MG63 (cell line): ENCODE results near the gene BTLA. TPM values are rescaled to one million over a fixed set of nuclear protein-coding genes. Genes with fewer than 3 reads are reported as not detected.
"Not testable (repeated sequence)": the region's sequence is repeated elsewhere in the genome, so short reads cannot be mapped to it uniquely, and the experiment has no call there.

Source experiments
- DNase-seq: peaks from one replicate; pipeline ENCODE4 v3.0.0-alpha.2; 2020
- H3K27me3 ChIP-seq: fragments of 250-450 bp; sonication (Bioruptor Pico); 2 replicates; pipeline ENCODE4 v1.5.1; 2020; ENCODE audit warnings: mild to moderate bottlenecking, moderate library complexity
- H3K36me3 ChIP-seq: fragments of 250-450 bp; sonication (Bioruptor Pico); 2 replicates; pipeline ENCODE4 v1.5.1; 2020; ENCODE audit warnings: mild to moderate bottlenecking, moderate library complexity
- H3K4me3 ChIP-seq: fragments of 250-450 bp; sonication (Bioruptor Pico); 2 replicates; pipeline ENCODE4 v1.5.1; 2020; ENCODE audit warnings: mild to moderate bottlenecking, moderate library complexity
- H3K9me3 ChIP-seq: fragments of 250-450 bp; sonication (Bioruptor Pico); 2 replicates; pipeline ENCODE4 v1.5.1; 2020; ENCODE audit warnings: mild to moderate bottlenecking, moderate library complexity
- total RNA-seq: library from RNA; depleted of rRNA; stranded (reverse); fragments of >200 nt; shearing (Covaris generic); gene quantifications from 2 replicates; pipeline ENCODE4 v1.2.3, GENCODE V29; 2014; ENCODE audit warnings: low replicate concordance

The BTLA gene
- total RNA-seq, 1 experiment from 2014 or later, result not detected

DNA sequence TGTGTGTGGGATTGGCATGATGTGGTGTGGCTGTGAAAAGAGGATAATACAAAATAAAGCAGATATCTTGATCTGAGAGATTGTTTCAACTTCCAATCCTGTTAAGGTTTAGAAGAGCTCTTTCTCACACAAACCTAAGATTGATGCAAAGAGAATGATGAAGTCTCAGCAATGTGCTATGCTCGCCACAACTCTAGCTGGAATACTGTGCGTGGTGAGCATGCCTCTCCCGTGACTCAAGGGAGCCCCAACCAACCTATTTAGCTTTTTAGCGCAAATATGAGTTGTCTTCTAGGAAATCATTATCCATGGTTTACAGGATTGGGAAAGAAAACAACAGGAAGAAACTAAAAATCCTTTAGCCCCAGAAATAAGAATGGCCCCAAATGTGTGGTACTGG, 28.5 kb downstream of the BTLA start:
- peak; percentile 17 for DNase-seq
- Histone ChIP-seq H3K36me3 (no peaks in the 10 kb centered on the region), H3K27me3 (peaks cover 22% of the 10 kb centered on the region), H3K4me3 (no peak overlapping the region), H3K9me3 (no peaks in the 10 kb centered on the region)

DNA sequence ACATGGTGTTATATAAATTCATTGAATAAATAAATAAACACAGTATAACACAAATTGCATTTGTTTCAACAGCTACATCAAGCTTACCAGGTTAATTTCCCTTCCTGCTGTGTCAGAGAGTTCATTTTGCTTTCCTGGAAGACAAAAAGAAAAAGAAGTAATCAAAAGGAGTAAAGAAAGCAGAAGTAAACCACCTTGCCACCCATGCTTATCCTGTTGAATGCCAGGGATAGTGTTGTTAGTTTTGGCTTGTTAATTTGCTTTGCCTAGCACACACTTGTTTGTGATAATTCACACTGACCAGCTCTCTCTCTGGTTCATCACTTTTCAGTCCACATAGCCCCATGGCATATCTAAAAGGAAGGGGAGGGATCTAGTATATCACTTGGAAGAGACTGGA, 29.6 kb downstream of the BTLA start:
- Histone ChIP-seq H3K27me3 (peaks cover 31% of the 10 kb centered on the region), H3K4me3 (no peak overlapping the region), H3K9me3 (no peaks in the 10 kb centered on the region), H3K36me3 (no peaks in the 10 kb centered on the region)
- no peak for DNase-seq

DNA sequence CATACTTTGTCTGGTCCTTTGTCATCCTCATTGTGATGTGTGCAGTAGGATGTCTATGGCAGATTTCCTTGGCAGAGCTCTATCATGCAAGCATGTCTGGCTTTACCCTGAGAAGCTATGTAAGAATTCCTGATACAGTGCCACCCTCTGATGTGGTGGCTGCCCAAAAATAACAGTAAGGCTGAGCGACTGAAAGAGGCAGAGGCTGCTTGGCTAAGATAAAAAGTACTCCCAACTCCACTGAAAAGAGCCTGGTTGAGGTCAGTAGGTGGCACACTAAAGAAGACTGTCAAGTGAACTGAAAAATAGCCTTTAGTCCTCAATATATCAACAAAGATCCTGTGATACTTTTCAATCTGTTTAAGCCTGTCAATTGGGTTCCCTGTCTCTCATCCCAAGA, 31.7 kb downstream of the BTLA start:
- no peak for DNase-seq
- H3K36me3 ChIP-seq, result no peaks in the 10 kb centered on the region
- H3K27me3 ChIP-seq, result peaks cover 27% of the 10 kb centered on the region
- H3K4me3 ChIP-seq, result no peak overlapping the region
- H3K9me3 ChIP-seq, result no peaks in the 10 kb centered on the region

DNA sequence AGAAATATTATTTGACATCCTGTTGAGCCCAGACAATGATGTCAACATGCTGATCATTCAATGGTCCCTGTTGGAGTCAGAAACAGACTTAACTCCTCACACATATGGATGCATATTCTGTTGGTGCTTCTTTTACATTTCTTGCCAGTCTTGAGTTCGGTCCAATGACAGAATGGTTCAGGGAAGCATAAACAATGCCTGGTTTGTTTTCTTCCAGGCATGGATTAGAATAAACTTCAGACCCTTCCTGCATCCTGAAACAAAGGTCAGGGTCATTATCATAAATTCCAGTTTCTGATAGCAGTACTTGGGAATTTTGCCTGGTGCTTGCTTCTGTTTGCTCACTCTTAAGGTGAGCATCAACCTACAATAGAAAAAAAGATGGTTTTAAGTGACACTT, 33.3 kb downstream of the BTLA start:
- H3K9me3 ChIP-seq, result no peaks in the 10 kb centered on the region

DNA sequence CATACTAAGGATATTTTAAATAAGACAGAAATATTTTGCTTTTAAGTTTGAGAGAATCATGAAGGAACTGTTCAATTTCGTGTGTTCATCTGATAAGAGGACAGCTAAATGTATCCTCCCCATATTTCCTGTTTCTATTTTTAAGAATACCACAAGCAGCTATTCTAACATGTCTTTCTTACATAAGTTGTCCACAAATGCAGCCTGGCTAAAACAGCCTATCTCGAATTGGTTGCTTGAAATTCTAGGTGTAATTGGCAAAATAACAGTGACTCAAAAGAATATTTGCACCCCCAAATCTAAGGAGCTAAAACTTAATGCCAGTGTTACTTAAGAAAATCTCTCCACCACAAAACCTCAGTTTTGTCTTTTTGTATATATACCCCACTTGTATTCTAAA, 35.0 kb downstream of the BTLA start:
- DNase-seq, result no peak
- Histone ChIP-seq H3K4me3 (no peak overlapping the region), H3K27me3 (peaks cover 16% of the 10 kb centered on the region), H3K9me3 (no peaks in the 10 kb centered on the region), H3K36me3 (no peaks in the 10 kb centered on the region)

More for the DNA sequence above, 33.3 kb downstream of the BTLA start:
- H3K27me3 ChIP-seq, result peaks cover 26% of the 10 kb centered on the region
- H3K4me3 ChIP-seq, result no peak overlapping the region
- DNase-seq, result no peak
- no peaks in the 10 kb centered on the region for H3K36me3 ChIP-seq

DNA sequence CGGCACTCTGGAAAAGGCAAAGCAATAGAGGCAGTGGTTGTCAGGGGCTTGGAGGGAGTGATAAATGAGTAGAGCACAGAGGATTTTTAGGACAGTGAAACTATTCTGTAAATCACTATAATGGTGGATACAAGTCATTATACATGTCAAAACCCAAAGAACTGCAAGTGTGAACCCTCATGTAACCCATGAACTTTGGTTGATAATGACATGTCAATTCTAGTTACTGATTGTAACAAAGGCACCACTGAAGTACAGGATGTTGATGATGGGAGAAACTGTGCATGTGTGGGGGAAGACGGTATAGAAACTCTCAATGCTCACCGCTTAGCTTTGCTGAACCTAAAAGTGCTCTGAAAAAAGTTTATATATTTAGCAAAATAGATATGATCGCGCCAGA, 36.0 kb downstream of the BTLA start:
- Histone ChIP-seq H3K27me3 (peaks cover 16% of the 10 kb centered on the region), H3K36me3 (no peaks in the 10 kb centered on the region), H3K4me3 (no peak overlapping the region), H3K9me3 (no peaks in the 10 kb centered on the region)
- DNase-seq, result no peak

DNA sequence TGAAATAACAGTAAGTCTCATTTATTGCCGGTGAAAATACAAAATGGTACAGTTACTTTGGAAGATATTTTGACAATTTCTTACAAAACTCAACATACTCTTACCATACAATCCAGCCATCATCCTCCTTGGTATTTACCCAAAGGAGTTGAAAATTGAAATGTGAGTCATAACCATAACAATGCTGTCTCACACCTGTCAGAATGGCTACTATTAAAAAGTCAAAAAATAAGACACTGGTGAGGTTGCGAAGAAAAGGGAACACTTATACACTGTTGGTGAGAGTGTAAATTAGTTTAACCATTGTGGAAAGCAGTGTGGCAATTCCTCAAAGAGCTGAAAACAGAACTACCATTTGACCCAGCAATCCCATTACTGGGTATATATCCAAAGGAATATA, 37.5 kb downstream of the BTLA start:
- not testable (repeated sequence) for DNase-seq, H3K4me3 ChIP-seq, H3K36me3 ChIP-seq, H3K9me3 ChIP-seq
- H3K27me3 ChIP-seq, result peaks cover 15% of the 10 kb centered on the region

DNA sequence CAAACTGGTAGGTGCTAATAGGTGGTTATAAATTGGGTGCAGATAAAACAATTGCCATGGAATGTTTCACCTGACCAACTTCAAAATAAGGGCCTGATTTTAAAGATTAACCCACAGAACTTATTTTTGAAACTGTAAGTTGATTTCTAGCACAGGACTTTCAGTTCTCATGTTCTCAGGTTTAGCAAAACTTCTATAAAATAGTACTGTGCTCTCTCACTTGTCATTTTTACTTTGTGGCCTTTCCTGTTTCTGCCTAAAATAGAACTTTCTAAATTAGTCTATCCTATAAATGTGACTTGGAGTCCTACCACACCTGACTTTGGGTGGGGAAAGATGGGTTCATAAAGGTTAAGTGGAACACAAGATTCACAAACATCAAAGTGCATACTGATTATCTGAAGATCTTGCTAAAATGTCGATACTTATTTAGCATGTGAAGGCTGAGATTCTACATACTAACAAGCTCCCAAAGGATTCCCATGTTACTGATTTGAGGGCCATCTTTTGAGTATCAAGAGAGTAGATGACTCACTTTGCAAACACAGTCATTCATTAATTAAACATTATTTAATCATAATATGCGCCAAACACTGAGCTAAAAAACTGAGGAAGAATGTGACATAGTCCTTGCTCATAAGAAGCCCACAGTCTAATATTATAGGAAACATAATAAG, 38.6 kb downstream of the BTLA start:
- H3K36me3 ChIP-seq, result no peaks in the 10 kb centered on the region
- H3K9me3 ChIP-seq, result no peaks in the 10 kb centered on the region
- no peak overlapping the region for H3K4me3 ChIP-seq
- DNase-seq, result no peak
- H3K27me3 ChIP-seq, result peaks cover 11% of the 10 kb centered on the region

DNA sequence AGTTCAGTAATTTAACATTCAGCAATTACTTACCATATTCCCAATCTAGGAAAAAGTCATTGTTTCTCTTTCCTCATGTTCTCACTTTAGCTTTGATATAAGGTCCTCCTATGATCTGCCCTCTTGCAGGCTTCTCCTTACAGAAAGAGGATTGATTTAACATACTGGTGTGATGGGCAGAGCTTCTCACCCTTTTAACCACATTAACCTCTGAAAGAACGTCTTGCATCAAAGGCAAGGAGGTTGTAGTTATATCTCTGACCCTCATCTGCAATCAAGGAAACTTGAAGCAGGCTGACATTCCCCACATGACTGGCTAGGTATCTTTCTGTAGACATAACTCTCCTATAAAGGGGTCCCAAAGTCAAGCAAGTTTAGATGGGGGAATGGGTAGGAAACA, 39.5 kb downstream of the BTLA start:
- DNase-seq, result no peak
- no peak overlapping the region for H3K4me3 ChIP-seq
- H3K9me3 ChIP-seq, result no peaks in the 10 kb centered on the region
- no peaks in the 10 kb centered on the region for H3K36me3 ChIP-seq
- H3K27me3 ChIP-seq, result peaks cover 3% of the 10 kb centered on the region

DNA sequence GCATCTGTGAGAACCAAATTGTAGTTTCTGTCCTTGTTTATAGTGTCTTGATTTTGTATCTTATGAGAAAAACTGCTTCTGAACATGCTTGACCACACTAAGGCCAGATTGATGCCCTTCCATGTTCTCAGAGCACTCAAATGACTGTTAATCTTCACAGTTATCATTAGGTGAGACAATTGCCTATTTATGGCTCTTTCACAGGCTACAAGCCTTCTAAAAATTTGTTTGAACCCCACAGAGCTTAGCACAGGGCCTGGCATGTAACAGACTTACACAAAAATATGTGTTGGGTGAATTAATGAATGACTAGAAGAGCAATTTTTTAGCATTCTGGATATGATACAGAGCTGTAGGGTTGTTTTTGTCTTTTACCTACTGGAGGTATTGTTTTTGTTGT, 43.1 kb downstream of the BTLA start:
- H3K36me3 ChIP-seq, result no peaks in the 10 kb centered on the region
- H3K4me3 ChIP-seq, result no peak overlapping the region
- no peak for DNase-seq
- H3K27me3 ChIP-seq, result peaks cover 9% of the 10 kb centered on the region; the same call in 1 of the 2 replicates
- H3K9me3 ChIP-seq, result no peaks in the 10 kb centered on the region

DNA sequence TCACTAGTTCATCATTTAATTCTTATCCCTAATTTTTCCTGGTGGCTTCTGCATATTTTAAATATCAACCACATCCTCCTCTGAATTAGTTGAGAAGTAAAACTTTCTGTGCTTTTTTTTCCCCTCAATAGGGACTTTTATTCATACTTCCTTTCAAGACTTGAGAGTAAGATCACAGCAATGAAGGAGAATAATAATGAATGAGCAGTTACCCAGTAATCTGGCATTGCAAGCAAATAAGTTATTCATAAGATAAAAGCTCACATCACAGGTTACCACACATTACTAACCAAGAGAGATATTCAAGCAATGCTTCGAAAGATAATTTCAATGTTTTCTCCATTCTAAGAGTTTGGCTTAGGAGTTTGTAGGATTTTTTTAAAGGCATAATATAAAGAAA, 50.3 kb downstream of the BTLA start:
- Histone ChIP-seq H3K9me3 (no peaks in the 10 kb centered on the region), H3K27me3 (peaks cover 7% of the 10 kb centered on the region; the same call in 1 of the 2 replicates), H3K36me3 (no peaks in the 10 kb centered on the region), H3K4me3 (no peak overlapping the region)
- no peak for DNase-seq

DNA sequence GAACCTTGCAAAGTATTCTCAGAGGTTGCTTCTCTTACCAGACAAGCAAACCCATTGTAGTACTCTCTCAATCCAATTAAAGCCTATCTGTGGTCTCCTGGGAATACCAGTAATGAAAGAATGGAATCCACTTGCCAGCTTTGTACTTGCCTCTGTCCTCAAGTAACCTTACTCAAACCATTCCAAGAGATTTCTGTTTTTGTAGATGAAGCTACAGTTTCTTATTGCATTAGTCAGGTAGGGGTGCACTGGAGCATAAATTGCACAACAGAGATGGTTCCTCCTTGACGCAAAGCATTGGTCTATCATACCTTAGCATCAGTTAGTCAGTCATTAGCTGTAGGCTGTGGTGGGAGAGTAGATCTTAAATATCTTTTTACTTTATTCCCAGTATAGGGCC, 52.9 kb downstream of the BTLA start:
- Histone ChIP-seq H3K36me3 (no peaks in the 10 kb centered on the region), H3K4me3 (no peak overlapping the region), H3K9me3 (no peaks in the 10 kb centered on the region), H3K27me3 (peaks cover 10% of the 10 kb centered on the region; the same call in 1 of the 2 replicates)
- no peak for DNase-seq

DNA sequence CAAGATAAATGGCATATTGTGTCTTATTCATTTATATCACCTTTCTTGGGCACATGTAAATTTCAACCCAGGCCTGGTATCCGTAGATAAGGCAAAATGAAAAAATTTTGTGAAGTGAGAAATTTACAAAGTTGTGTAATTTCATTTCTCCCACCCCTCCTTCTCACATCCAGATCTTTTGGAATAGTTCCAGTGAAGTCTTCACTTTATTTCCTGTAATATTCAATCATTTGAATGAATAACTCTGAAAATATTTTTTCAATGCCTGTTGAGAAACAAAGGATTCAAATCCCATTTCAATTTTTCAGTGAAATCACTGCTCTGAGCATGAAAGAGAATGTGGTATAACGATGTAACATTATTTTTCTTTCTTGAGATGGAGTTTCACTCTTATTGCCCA, 53.4 kb downstream of the BTLA start:
- H3K4me3 ChIP-seq, result no peak overlapping the region
- H3K36me3 ChIP-seq, result no peaks in the 10 kb centered on the region
- no peaks in the 10 kb centered on the region for H3K9me3 ChIP-seq
- H3K27me3 ChIP-seq, result 0 out of 2 replicates have a peak, but pooled peaks cover 8% of the 10 kb centered on the region
- DNase-seq, result no peak

DNA sequence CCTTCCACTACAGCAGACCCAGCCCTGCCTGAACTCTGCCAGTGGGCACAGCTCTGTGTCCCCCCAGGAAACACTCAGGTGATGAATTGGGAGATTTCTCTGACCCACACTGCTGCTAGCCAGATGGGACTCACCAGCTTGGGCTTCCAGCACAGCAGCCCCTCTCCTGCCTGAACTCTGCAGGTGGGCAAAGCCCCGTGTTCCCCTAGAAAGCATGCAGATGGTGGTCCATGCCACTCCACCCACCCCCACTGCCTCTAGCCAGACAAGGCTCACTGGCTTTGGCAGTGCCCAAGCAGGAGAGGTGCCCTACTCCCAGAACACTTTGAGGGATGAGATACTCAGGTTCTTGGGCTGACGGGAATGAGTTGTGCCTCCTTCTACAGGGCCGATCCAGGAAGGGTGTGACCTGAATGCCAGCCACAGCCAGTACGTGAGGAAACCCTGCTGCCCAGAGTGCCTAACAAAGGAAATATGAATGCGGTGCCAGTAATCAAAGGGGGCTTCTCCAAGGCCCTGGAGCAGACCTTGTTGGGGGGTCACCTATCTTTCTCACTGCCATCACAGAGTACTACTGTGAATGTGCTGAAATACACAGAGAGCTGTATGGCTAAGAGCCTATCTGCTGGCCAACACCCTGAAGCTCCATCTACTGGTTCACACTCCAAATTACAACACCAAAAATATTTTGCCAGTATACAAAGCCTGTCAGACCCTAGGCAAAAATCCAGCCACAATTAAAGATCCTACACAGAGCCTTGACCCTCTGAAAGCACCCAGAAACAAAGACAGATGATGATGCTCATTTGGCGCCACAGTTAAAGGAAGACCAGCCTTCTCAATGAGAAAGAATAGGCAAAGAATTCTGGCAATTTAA, 61.9 kb downstream of the BTLA start:
- 0 out of 2 replicates have a peak, but pooled peaks cover 2% of the 10 kb centered on the region for H3K9me3 ChIP-seq
- H3K36me3 ChIP-seq, result no peaks in the 10 kb centered on the region
- no peaks in the 10 kb centered on the region for H3K27me3 ChIP-seq
- DNase-seq, result no peak
- H3K4me3 ChIP-seq, result no peak overlapping the region

DNA sequence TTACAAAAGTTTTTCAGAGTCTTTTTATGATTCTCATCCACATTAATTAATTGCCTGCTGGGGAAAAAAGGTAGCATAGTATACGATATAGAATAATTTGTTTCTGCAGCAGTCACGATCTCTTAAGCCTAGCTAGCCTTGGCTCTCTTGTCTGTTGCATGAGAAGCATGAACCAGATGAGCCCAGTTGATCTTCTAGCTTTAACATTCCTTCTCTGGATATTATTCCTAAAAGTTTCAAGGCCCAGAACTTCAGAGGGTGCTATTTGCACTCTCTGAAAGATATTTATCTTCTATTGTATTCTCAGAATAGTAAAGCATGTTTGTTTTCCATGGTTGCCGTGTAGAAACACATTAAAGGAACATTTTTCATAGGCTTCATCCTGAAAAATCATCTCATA, 69.3 kb downstream of the BTLA start:
- Histone ChIP-seq H3K4me3 (no peak overlapping the region), H3K27me3 (no peaks in the 10 kb centered on the region), H3K36me3 (no peaks in the 10 kb centered on the region), H3K9me3 (0 out of 2 replicates have a peak, but pooled peaks cover 3% of the 10 kb centered on the region)
- no peak for DNase-seq

DNA sequence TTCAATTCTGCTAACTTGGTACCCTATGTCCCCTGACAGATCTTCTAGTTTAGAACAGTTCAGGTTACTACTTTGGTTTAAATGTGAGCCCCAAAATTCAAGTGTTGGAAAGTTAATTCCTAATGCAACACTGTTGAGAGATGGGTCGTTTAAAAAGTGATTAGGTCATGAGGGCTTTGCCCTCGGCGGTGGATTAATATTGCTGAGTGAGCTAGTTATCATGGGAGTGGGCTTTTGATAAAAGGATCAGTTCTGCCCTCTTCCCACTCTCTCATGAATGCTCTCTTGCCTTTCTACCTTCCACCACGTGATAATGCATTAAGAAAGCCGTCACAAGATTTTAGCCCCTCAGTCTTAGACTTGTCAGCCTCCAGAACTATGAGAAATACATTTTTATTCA, 72.1 kb downstream of the BTLA start:
- H3K9me3 ChIP-seq, result no peaks in the 10 kb centered on the region
- no peak for DNase-seq
- H3K27me3 ChIP-seq, result no peaks in the 10 kb centered on the region
- H3K4me3 ChIP-seq, result no peak overlapping the region
- no peaks in the 10 kb centered on the region for H3K36me3 ChIP-seq

DNA sequence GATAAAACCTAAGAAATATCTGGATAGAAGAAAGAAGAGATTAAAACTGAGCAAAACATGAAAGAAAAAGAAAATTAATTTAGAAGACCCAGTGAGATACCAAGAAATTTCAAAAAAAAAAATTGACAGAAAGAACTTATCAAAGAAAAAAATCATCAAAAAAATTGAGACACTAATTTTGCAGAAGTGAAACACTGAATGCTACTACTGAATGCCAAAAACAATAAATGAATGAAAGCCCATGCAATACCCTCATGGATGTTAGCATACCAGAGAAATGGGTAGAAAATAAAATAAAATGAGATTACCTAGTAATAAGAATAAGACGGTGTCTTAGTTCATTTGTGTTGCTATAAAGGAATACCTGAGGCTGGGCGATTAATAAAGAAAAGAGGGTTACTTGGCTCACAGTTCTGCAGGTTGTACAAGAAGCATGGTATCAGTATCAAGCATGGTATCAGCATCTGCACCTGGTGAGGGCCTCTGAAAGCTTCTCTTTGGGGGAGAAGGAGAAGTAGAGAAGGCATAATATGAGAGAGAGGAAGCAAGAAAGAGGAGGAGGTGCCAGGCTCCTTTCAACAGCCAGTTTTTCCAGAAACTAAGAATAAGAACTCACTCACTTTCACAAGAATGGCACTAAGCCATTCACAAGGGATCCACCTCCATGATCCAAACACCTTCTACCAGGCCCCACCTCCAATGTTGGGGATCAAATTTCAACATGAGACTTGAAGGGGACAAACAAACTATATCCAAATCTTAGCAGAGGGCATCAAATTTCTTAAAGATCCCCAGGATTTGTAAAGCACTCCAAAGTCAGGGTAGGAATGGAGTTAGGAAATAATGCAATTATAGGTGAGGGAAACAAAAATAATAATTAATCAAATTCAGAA, 73.2 kb downstream of the BTLA start:
- Histone ChIP-seq H3K9me3 (no peaks in the 10 kb centered on the region), H3K27me3 (no peaks in the 10 kb centered on the region), H3K36me3 (no peaks in the 10 kb centered on the region), H3K4me3 (no peak overlapping the region)
- no peak for DNase-seq
